ENCODE results near the gene SLC5A1.

The SLC5A1 gene

GRCh38 chr22:32066820-32067219 lies 23.8 kb downstream of the SLC5A1 start:
- TF ChIP-seq TAF1 (IDR thresholded peaks at IDR 0.05; ENCODE audit: low read depth): no peak
- no peak for TF ChIP-seq FOXM1 (IDR thresholded peaks at IDR 0.05; ENCODE audit: borderline replicate concordance, low read depth)
- TF ChIP-seq USF1 (IDR thresholded peaks at IDR 0.05): no peak
- no peak for TF ChIP-seq TEAD4 (IDR thresholded peaks at IDR 0.05)
- no peak for TF ChIP-seq ZBTB7A (IDR thresholded peaks at IDR 0.05; ENCODE audit: low read depth)
- no peak for TF ChIP-seq EP300 (IDR thresholded peaks at IDR 0.05; ENCODE audit: borderline replicate concordance)
- TF ChIP-seq TCF12 (IDR thresholded peaks at IDR 0.05; ENCODE audit: low read depth): no peak
- no peak for TF ChIP-seq MAX (IDR thresholded peaks at IDR 0.05)
- no peak for TF ChIP-seq NFIC (IDR thresholded peaks at IDR 0.05)
- TF ChIP-seq RAD21 (IDR thresholded peaks at IDR 0.05; ENCODE audit: low read depth): no peak
- TF ChIP-seq CREB1 (IDR thresholded peaks at IDR 0.05; ENCODE audit: low read depth): no peak
- TF ChIP-seq YY1 (IDR thresholded peaks at IDR 0.05; ENCODE audit: low read depth): no peak
- no peak for TF ChIP-seq EGR1 (IDR thresholded peaks at IDR 0.05)
- no peak for TF ChIP-seq CEBPB (IDR thresholded peaks at IDR 0.05)
- TF ChIP-seq REST (IDR thresholded peaks at IDR 0.05; ENCODE audit: low read depth): no peak

GRCh38 chr22:32067613-32068012 lies 24.6 kb downstream of the SLC5A1 start:
- TF ChIP-seq CEBPB (IDR thresholded peaks at IDR 0.05) (no peak), REST (IDR thresholded peaks at IDR 0.05; ENCODE audit: low read depth) (no peak), TAF1 (IDR thresholded peaks at IDR 0.05; ENCODE audit: low read depth) (no peak), RAD21 (IDR thresholded peaks at IDR 0.05; ENCODE audit: low read depth) (no peak), NFIC (IDR thresholded peaks at IDR 0.05) (no peak)

GRCh38 chr22:32069579-32070372 lies 26.7 kb downstream of the SLC5A1 start:
- no peak for TF ChIP-seq TCF12 (IDR thresholded peaks at IDR 0.05; ENCODE audit: low read depth)
- no peak for TF ChIP-seq REST (IDR thresholded peaks at IDR 0.05; ENCODE audit: low read depth)
- no peak for TF ChIP-seq TAF1 (IDR thresholded peaks at IDR 0.05; ENCODE audit: low read depth)
- no peak for TF ChIP-seq EGR1 (IDR thresholded peaks at IDR 0.05)
- no peak for TF ChIP-seq RAD21 (IDR thresholded peaks at IDR 0.05; ENCODE audit: low read depth)
- TF ChIP-seq EP300 (IDR thresholded peaks at IDR 0.05; ENCODE audit: borderline replicate concordance): no peak
- no peak for TF ChIP-seq ZBTB7A (IDR thresholded peaks at IDR 0.05; ENCODE audit: low read depth)

GRCh38 chr22:32073262-32073661 lies 30.2 kb downstream of the SLC5A1 start:
- TF ChIP-seq EP300 (IDR thresholded peaks at IDR 0.05; ENCODE audit: borderline replicate concordance) (no peak), RAD21 (IDR thresholded peaks at IDR 0.05; ENCODE audit: low read depth) (no peak), ZBTB7A (IDR thresholded peaks at IDR 0.05; ENCODE audit: low read depth) (no peak), CREB1 (IDR thresholded peaks at IDR 0.05; ENCODE audit: low read depth) (no peak), YY1 (IDR thresholded peaks at IDR 0.05; ENCODE audit: low read depth) (no peak), EGR1 (IDR thresholded peaks at IDR 0.05) (no peak), FOXM1 (IDR thresholded peaks at IDR 0.05; ENCODE audit: borderline replicate concordance, low read depth) (no peak), MAX (IDR thresholded peaks at IDR 0.05) (no peak), NFIC (IDR thresholded peaks at IDR 0.05) (no peak), TCF12 (IDR thresholded peaks at IDR 0.05; ENCODE audit: low read depth) (no peak), REST (IDR thresholded peaks at IDR 0.05; ENCODE audit: low read depth) (no peak), TEAD4 (IDR thresholded peaks at IDR 0.05) (no peak), CEBPB (IDR thresholded peaks at IDR 0.05) (no peak), USF1 (IDR thresholded peaks at IDR 0.05) (no peak), TAF1 (IDR thresholded peaks at IDR 0.05; ENCODE audit: low read depth) (no peak)

All from Ishikawa (cell line).